GM21360 (cell line): Measurements from ENCODE around the gene ZNF213.

Source experiments
- ATAC-seq: cut with Tn5 transposase; IDR thresholded peaks from one replicate; pipeline ENCODE4 v1.9.1; 2021; ENCODE audit warnings: mild to moderate bottlenecking, moderate library complexity; ENCODE audit not compliant: unreplicated experiment

Gene ZNF213

DNA sequence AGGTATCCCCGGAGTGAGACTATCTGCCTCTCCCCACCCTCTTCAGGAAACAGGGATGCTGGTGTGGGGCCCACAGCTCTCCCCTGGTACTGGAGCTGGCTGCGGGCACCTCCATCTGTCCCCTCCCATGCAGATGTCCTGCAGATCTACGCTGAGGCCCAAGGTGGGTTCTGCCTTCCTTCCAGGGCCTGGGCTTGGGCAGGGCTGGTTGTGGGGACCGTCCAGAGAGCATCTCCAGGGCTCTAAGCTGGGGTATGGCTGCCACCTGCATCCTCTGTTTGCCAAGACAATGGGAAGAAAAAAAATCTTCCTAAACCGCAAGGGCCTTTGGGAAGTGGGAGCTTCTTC is 12.9 kb downstream of the ZNF213 start:
- no peak for ATAC-seq

DNA sequence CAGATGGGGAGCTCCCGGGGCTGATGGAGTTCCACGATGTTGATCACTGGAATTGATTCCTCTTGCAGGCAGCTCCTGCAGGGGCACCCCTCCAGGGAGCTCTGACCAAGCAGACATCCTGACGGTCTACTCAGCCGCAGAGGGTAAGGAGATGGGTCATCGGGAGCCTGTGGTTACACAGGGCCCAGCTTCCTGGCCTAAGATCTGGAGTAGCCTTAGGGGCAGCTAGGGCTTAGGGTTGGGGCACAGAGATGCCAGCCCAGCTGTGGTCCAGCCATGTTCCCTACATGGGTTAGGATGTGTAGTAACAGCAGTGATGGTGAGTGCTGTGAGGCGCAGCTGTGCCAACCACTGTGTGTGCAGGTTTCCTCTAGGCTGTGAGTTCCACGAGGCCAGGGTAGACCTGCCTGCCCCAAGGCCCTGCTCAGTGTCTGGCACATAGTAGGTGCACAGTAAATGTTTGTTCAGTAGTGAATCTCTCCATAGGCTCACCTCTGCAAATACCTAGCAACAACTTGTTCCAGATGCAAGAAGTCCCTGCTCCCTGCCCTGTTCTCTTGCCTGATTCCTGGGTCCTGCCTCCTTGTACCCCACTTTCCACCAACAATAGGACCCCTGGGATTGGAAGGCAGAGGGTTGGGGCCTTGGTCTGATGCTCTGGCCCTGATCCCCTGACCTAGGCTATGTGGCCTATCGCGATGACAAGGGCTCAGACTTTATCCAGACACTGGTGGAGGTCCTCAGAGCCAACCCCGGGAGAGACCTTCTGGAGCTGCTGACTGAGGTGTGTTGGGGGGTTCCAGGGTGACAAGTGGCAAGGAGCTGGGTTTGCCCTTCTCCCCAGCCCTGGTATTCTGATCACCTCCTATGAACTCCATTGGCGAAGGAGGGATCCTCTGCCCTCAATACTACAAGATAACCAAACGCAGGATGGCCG is 13.7 kb downstream of the ZNF213 start:
- no peak for ATAC-seq

DNA sequence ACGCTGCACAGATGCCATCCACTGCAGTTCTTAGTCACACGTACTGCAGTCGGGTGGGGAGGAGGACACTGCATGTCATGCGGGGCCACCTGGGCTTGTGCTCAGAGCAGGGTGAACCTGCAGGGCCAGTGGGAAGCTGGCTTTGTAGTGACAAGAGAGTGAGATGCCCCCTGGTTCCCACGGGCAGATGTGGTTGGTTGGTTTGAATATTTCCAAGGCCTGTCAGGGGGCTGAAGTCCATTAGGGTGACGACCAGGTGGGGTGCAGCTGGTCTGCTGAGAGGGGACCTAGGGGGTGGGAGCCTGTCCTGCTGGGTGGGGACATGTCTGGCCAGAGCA is 14.3 kb downstream of the ZNF213 start:
- no peak for ATAC-seq

DNA sequence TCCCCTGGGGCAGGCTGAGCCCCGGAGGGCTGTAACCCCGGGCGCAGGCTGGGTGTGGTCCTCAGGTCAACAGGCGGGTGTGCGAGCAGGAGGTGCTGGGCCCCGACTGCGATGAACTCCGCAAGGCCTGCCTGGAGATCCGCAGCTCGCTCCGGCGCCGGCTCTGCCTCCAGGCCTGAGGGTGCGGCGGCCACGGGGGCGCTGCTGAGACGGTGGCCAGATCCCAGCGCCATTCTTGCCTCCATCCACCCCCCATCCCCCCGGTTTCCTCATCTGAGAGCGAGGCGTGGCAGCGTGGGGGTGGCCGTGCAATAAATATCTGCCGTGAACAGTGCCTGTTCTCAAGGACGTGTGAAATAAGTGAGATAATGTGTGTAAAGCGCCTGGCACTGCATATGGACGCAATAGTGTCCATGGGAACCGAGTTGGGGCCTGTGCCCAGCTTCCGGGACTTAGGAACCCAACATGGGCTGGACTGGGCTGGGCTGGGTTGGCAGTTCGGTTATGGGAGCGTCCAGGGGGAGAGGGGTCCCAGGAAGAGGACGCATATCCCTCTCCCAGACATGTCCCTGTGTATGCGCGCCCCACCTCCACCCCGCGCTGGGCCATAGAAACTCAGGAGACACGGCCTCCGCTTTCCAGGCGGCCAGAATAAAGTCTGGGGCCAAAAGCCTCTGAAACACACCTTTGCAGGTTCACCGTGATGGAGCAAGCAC is 15.0 kb downstream of the ZNF213 start:
- ATAC-seq: peak; percentile 3

DNA sequence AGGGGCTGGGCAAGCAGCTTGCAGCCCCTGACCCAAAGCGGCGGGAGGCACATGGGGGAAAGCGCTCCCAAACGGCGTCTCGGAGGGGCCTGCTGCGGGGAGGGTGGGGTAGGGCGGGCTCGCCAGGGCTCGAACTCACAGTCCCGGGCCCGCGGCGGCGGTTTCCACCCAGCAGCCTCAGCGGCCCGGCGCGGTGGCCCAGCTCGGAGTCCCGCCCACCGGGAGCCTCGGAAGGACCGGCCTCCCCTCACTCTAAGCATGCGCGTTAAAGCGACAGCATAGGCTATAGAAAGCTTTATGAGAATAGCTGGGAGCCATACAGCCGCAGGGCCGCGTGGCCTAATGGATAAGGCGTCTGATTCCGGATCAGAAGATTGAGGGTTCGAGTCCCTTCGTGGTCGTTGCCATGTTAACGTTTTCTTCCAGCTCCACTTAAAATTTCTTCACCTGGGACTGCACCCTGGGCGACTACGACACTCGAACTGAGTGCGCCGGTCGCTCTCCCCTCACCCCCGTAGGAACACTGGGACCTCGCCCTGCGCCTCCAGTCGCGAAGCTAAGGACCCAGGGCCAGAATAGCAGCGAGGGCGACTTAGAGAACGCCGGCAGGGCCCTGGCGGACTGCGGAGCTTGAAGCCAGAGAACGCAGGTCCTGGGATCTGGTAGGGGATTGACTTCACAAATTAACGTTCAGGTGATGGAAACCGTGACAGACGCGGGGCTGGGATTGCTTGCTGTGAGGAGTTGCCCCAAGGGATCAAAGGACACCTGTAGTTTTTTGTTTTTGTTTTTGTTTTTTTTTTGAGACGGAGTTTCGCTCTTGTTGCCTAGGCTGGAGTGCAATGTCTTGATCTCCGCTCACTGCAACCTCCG is 15.8 kb downstream of the ZNF213 start:
- ATAC-seq: peak; percentile 50

DNA sequence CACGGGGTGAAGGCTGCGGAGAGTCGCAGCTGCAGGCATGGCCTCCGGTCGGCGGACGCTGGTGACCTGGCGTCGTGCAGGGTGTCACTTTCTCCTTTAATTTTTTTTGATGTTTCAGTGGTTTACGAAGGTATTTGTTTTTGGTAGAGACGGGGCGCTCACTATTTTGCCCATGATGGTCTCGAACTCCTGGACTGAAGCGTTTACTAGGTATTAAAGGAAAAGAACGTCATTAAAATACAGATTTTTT is 17.1 kb downstream of the ZNF213 start:
- ATAC-seq: no peak

DNA sequence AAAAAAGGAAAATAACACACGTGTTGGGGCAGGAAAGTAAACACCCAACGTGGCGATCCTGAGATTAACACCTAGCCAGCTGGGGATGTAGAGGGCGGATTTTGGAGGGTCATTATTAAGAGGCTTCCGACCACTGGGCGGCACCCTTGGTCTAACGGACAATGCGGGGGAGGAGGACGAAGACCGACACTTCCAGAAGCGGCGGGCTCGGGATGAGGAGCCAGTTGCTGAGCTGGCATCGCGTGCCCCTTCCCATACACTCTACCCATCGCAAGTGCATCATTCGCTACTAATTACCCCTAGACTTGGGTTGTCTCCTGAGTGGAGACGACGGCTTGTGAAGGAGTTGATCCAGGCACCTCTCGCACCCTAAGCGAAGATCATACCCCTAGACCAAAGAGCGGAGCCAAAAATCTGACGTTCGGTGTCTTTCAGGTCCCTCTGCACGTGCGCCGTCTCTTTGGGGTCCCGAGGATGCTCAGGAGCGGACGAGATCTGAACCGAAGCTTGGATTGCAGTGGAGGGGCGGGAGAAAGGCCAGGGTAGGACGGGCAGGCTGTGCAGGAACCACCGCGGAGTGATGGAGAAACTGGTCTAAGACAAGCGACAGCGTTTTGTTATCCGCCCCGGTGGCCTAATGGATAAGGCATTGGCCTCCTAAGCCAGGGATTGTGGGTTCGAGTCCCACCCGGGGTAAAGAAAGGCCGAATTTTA is 17.6 kb downstream of the ZNF213 start:
- no peak for ATAC-seq

DNA sequence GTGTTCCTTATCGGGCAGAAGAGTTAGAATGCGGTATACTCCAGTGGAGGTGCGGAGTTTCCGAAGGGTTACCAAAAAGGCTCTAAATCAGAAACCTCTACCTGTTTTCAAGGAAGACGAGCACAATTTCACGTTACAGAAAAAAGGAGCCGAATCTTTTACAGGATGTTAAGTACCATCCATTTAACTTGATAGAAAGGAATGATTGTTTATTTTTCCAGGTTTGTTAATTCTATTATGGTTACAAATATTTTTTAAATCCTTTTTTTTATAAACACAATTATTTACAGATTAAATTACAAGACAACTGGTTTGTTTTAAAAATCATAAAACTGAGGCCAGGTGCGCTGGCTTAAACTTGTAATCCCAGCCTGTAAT is 18.2 kb downstream of the ZNF213 start:
- no peak for ATAC-seq

DNA sequence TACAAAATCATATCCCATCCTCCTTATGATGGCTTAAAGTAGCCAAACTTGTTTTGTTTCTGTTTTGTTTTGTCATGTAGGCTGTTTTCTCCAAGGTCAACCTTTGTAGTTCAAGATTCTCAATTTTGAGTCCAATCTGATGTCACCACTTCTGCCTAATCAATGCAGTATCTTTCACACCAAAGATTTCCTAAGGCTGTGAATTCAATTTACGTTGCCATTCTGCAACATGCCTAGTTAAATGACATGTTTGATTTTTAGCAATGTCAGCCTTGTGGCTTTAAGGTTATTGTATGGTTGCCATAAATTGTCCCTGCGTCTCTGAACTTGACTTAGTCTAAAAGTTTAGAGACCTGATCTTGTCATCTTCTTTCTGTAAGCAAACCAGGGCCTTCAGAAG is 20.4 kb downstream of the ZNF213 start:
- ATAC-seq: no peak

DNA sequence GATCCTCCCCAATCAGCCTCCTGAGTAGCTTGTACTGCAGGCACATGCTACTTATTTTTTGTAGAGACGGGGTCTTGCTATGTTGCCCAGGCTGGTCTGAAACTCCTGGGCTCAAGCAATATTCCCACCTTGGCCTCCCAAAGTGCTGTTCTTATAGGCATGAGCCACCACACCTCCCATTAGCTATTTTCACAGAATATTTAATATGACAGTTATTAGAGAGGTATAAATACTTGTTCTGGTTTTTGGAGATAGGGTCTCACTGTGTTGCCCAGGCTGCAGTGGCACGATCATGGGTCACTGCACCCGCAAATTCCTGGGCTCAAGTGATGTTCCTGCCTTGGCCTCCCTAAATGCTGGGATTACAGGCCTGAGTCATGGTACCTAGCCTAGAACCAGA is 21.1 kb downstream of the ZNF213 start:
- ATAC-seq: no peak

DNA sequence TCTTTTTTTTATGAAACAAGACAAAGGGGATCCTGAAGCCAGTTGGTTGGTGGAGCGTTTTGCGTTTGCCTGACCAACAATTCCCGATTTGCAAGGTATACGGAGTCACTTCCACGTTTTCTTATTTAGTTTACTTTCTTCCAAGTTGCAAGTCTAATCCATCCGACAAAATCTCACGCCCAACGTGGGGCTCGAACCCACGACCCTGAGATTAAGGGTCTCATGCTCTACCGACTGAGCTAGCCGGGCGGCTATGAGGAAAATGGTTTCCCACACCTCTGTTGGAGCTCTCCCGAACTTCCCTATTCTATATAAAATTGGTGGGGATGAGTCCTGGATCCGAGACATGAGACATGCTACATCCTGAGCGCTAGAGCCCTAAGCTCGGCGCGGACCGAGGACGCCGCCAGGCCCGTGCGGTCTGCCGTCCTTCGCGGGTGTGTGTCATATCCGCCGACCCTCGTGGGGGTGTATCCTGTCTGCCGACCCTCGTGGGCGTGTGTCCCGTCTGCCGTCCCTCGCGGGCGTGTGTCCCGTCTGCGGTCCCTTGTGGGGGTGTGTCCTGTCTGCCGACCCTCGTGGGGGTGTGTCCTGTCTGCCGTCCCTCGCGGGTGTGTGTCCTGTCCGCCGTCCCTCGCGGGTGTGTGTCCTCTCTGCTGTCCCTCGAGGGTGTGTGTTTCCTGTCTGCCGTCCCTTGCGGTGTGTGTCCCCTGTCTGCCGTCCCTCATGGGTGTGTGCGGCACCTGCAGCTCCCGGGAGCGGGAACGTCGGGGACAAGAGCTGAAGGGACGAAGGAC is 22.6 kb downstream of the ZNF213 start:
- no peak for ATAC-seq

DNA sequence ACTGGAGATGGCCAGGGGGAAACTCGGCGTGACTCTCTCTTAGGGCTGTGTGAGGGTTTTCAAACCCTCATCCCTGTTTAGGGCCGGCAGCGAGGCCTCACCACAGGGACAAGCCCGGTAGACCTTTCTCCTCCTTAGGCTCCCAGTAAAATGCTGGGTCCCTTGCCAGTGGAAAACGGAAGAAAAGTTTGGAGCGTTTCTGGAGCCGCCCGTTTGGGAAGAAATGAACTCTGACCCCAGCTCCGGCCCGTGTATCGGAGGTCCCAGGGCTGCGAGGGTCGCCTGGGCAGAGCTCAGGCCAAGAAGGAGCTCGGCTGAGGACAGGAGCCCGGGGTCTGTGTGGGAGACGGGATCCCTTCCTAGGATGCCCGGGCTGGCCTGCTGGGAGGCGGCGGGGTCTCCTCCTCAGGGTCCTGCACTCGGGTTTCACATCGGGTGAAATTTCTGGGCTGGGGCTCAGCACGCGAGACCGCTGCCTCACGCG is 23.2 kb downstream of the ZNF213 start:
- no peak for ATAC-seq

DNA sequence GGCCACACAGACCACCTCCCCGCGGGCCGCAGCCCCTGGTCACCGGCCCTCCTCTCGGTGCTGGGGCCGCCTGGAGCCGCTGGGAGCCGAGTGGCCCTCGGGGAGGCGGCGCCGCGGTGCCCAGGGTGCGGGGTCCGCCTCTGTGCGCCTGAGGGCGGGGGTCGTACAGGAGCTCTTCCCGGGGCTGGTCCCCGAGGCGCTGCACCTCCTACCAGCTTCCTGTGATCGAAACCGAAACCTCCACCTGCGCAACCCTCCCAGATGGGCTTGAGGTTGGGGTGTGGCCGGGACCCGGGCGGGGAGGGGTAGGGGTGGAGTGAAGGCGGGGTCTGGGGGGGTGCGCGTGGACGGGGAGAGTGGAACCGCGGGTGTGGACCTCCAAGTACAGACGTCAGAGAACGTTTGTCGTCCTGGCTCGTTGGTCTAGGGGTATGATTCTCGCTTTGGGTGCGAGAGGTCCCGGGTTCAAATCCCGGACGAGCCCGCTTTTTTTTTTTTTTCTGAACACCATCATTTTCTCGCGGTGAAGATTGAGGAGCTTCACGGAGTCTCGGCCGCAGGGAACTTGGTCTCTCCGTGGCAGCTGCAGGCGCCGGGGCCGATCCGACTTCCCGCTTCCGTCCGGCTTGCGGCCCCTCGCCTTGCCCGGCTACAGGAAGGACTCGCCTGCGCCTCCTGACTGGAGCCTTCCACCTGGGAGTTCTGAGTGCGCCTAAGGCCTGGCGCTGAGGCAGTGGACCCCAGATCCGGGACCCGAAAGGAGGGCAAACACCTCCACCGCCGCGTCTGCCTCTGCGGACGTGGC is 23.9 kb downstream of the ZNF213 start:
- peak; percentile 49 for ATAC-seq

DNA sequence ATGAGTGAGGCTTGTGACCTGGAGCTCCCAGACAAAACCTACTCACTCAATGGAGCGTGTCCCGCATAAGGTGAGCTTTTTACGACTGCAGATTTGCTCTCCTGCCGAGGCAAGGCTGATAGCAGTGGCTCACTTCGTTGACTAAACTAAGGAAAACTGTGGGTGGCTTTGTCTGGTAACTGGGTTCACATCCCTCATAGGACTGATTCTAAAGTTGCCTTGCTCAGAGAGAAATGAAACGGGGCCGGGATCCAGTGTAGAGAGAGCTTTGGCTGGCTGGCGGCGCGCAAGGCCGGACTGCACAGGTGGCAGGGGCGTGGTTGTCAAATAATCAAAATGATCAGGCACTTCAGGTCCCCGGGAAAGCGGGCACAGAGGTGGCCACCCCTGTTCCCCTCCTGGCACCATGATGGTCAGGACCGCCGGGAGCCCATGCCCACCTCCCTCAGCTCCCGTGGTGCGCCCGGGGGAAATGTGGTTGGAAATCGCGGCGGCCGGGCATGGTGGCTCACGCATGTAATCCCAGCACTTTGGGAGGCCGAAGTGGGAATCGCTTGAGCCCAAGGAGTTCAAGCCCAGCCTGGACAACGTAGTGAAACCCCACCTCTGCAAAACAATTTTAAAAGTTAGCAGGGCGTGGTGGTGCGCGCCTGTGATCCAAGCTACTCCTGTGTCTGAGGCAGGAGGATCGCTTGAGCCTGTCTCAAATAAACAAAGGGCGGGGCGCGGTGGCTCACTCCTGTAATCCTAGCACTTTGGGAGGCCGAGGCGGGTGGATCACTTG is 26.6 kb downstream of the ZNF213 start:
- no peak for ATAC-seq

DNA sequence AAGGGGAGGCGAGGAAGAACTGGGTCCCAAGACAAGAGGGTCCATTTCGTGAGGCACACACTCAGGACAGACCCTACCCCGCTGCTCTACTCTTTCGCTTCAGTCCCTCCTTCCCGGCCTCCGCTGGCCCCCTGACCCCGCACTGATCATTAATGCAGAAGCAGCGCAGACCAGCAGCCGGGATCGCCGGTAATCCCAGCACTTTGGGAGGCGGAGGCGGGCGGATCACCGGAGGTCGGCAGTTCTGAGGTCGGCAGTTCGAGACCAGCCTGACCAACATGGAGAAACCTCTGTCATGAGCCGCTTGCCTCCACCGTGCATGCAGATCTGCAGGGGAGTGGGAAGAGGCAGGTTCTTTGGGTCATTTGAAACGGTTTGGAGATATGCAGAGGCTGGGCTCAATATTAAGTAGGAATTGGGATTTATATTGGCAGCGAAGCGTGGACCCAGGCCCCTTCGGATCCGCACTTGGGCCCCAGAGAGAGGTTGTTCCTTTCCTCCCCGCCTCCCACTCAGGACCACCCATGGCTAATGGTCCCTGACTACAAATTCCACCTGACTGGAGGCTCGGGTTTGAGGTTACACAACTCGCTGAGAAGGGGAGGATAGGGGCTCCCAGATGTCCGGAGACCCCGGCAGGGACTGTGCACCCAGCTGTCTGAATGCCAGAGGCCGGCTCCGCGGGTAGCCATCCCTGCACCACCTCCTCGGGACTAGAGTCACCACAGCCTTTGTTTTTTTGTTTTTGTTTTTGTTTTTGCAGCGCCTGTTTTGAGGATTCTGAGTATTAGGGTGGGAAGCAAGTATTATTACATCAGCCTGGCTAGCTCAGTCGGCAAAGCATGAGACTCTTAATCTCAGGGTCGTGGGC is 29.5 kb downstream of the ZNF213 start:
- no peak for ATAC-seq

DNA sequence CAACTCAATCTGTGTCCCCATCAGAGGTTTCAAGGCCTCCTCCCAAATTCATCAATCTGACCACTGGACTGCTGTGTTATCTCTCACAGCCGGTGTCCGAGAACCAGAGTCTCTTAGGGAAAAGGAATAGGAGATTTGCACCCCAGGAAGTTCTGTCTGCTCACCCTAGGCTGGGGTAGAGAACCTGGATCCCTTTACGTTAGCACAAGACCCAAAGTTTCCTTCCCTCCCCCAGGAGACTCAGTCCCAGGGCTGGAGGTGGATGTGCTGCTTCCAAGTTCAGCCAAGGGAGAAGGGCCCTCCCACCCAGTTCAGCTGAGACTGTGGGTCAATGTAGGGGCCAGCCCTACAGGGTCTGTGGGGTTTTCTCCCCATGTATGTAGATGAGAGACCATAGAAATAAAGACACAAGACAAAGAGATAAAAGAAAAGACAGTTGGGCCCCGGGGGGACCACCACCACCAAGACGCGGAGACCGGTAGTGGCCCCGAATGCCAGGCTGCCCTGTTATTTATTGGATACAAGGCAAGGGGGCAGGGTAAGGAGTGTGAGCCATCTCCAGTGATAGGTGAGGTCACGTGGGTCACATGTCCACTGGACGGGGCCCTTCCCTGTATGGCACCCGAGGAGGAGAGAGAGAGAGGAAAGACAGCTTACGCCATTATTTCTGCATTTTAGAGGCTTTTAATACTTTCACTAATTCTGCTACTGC is 30.4 kb downstream of the ZNF213 start:
- no peak for ATAC-seq

DNA sequence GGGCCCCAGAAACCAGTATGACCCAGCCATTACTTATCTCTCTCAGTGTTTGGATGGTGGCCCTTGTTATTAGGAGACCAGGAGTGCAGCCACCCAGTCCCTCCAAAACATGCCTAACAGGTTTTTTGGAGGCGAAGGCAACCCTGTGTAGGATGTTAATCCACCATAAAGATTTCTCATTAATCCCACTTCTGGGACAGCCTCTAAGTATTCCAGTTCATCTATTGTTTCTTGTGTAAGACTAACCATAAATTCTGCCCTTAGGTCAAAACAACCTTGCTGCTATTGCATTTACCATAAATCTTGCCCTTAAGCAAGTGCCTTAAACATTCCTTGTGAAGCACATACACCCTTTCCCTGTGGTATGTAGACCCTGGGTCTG is 31.7 kb downstream of the ZNF213 start:
- ATAC-seq: no peak
